GM12874 (cell line): ENCODE results near the gene RPEL1.

Experiments used
- CTCF ChIP-seq: IDR thresholded peaks from 2 replicates; pipeline ENCODE4 v1.5.1; 2011; ENCODE audit warnings: low read depth, mild to moderate bottlenecking, control low read depth, low read length, moderate library complexity; ENCODE audit not compliant: insufficient read depth

RPEL1 gene

GRCh38 chr10:103232131-103232673, 13.5 kb upstream of the RPEL1 start:
- no peak for TF ChIP-seq CTCF

GRCh38 chr10:103232772-103233488, 12.8 kb upstream of the RPEL1 start:
- no peak for TF ChIP-seq CTCF

- no peak for TF ChIP-seq CTCF
Measured at GRCh38 chr10:103235775-103236174, 9.9 kb upstream of the RPEL1 start.

- TF ChIP-seq CTCF = no peak
Measured at GRCh38 chr10:103238506-103239252, 7.0 kb upstream of the RPEL1 start.

- TF ChIP-seq CTCF = no peak
Measured at GRCh38 chr10:103241262-103242011, 4.2 kb upstream of the RPEL1 start.

- peak; percentile 89 for TF ChIP-seq CTCF
Measured at GRCh38 chr10:103244666-103245271, 918 bp upstream of the RPEL1 start.

- no peak for TF ChIP-seq CTCF
Measured at GRCh38 chr10:103246324-103246723, 637 bp downstream of the RPEL1 start.
